Pancreas (tissue), 10 donors: ENCODE data around the gene OGDH. TPM values are rescaled to one million over a fixed set of nuclear protein-coding genes. Genes with fewer than 3 reads are reported as not detected.

Experiments
- ATAC-seq, 4 donors: fragments of 200-7000 bp; cut with Tn5 transposase; one replicate each; pipeline versions ENCODE4 v1.8.0 to v1.9.1; 2020; ENCODE audit warnings: mild to moderate bottlenecking in 4 of 4, moderate library complexity in 4 of 4
- DNase-seq, 6 donors: peaks; one replicate each; pipeline ENCODE4 v3.0.0-alpha.2; 2020
- FAIRE-seq: peaks from 2 replicates; lab custom pipeline; 2012; peaks lifted over from hg19 to GRCh38; lab: Jason Lieb, UNC
- H3K27ac ChIP-seq, 4 donors: fragments of 200-600 bp; sonication (generic); 1 replicate in 3 of 4; 2 replicates in 1 of 4; pipeline versions ENCODE4 v1.5.0 to v1.8.0; 2020
- H3K27me3 ChIP-seq, 4 donors: fragments of 200-600 bp; one replicate each; pipeline ENCODE4 v1.8.0; 2021
- H3K36me3 ChIP-seq, 3 donors: fragments of 200-600 bp; sonication (generic) in 1 of 3; one replicate each; pipeline versions ENCODE4 v1.5.0 to v1.8.0; 2020 to 2021
- H3K4me1 ChIP-seq, 3 donors: fragments of 200-600 bp; one replicate each; pipeline ENCODE4 v1.8.0; 2021
- H3K4me3 ChIP-seq, 4 donors: fragments of 200-600 bp; sonication (generic) in 2 of 4; one replicate each; pipeline versions ENCODE4 v1.5.0 to v1.8.0; 2020 to 2021
- H3K9me3 ChIP-seq, 4 donors: fragments of 200-600 bp; one replicate each; pipeline ENCODE4 v1.8.0; 2021
- CTCF ChIP-seq, 4 donors: fragments of 200-600 bp; sonication (generic) in 3 of 4; IDR thresholded peaks; one replicate each; pipeline versions ENCODE4 v1.5.0 to v1.8.0; 2021; ENCODE audit warnings: antibody characterized with exemption in 4 of 4
- WGBS, 2 donors: extraction: QIAGEN DNeasy Blood & Tissue Kit; methylation state at CpG; one replicate each; pipeline ENCODE4 v1.1.7; 2013; 5-methylcytosine and 5-hydroxymethylcytosine counted together
- intact Hi-C, 3 donors: fragments of 100-400 bp; cut with DNase I; formaldehyde crosslinking; loops; one replicate each; pipeline versions ENCODE4 v1.11.1 to v1.14.2; 2022
- polyA plus RNA-seq, 2 donors: library from polyadenylated mRNA; stranded (reverse); fragments of 200-250 nt; gene quantifications; one replicate each; pipeline ENCODE4 v1.2.3, GENCODE V29; 2013
- total RNA-seq, 6 donors: library from RNA; stranded (reverse); fragmentation: NEBNext Ultra II Directional in 4 of 6; extraction: Animal tissue kit (Norgen Biotek cat#: 25700) in 4 of 6; gene quantifications; one replicate each; pipeline versions ENCODE4 v1.2.1 to v1.2.4, GENCODE V29; 2021 to 2023
- donor health status: healthy with polysubstance abuse.
- donor health status: DM: no; HTN: no; CAD: no; lungs with moderate emphysema.
- donor health status: DM: no; HTN: no; CAD: no.
- donor health status: control.
- donor health status: control.
- donor health status: Bipolar disorder and iron deficiency.
- donor health status: DM: yes; HTN: yes; CAD: no.
- donor health status: DM: no; HTN: no; CAD: no.
- donor health status: DM: no; HTN: no; CAD: no.
- donor health status: DM: yes; HTN: yes; CAD: no.

The OGDH gene
- total and polyA plus RNA-seq, 8 donors, result 18.4 to 49.2 (median 29.0) TPM

GRCh38 chr7:44748045-44748947, 141.9 kb downstream of the OGDH start, which contains the start of gene ZMIZ2:
Gene ZMIZ2 (plus strand): TSS chr7:44748847. CDS start chr7:44756250, 7,403 bp downstream.
- peak within 1 kb of the TSS; percentile 93 to 98 (median 96) for H3K27ac ChIP-seq
- DNase-seq (peak; percentile 88 to 99 (median 94)), ATAC-seq (peak; percentile 96 to 99 (median 98)), FAIRE-seq (no peak)
- H3K9me3 ChIP-seq, result no peaks in the 10 kb centered on the region
- intact Hi-C loops, result no loop called here
- H3K27me3 ChIP-seq, result no peaks in the 10 kb centered on the region
- 0 to 1% methylated on average over 41 to 92 of the region's 92 CpGs for WGBS, 2 donors
- no peaks in the 10 kb centered on the region for H3K36me3 ChIP-seq
- TF ChIP-seq CTCF (IDR thresholded peaks at IDR 0.05), result no peak
- H3K4me3 ChIP-seq, result peak within 1 kb of the TSS; percentile 59 to 97 (median 74)
- H3K4me1 ChIP-seq, result peaks cover 0 to 21% (median 6%) of the 10 kb centered on the region in 3 donors

GRCh38 chr7:44748948-44749731, 142.7 kb downstream of the OGDH start:
- Histone ChIP-seq H3K27ac (peak overlapping the region; percentile 44 to 58 (median 51)), H3K27me3 (no peaks in the 10 kb centered on the region), H3K36me3 (no peaks in the 10 kb centered on the region), H3K4me1 (peaks cover 0 to 21% (median 6%) of the 10 kb centered on the region in 3 donors), H3K4me3 (peak overlapping the region; percentile 59 to 97 (median 74)), H3K9me3 (no peaks in the 10 kb centered on the region)
- 1% methylated on average over 37 to 60 of the region's 60 CpGs for WGBS, 2 donors
- peak in 2 of 6 donors; percentile 40 to 84 for DNase-seq
- TF ChIP-seq CTCF (IDR thresholded peaks at IDR 0.05), result no peak
- ATAC-seq, result peak; percentile 4 to 21 (median 9)
- intact Hi-C loops, result no loop called here
- FAIRE-seq, result no peak

- no peaks in the 10 kb centered on the region for H3K9me3 ChIP-seq
- H3K4me3 ChIP-seq, result peak overlapping the region in 2 of 4 donors; percentile 86 to 97
- no peaks in the 10 kb centered on the region for H3K27me3 ChIP-seq
- peak overlapping the region in 2 of 4 donors; percentile 10 to 50 for H3K27ac ChIP-seq
- 62 to 73% methylated on average over 2 of the region's 2 CpGs for WGBS, 2 donors
- H3K36me3 ChIP-seq, result no peaks in the 10 kb centered on the region
- DNase-seq (no peak), FAIRE-seq (no peak), ATAC-seq (no peak)
- intact Hi-C loops, result no loop called here
- H3K4me1 ChIP-seq, result peaks cover 0 to 21% (median 6%) of the 10 kb centered on the region in 3 donors
- no peak for TF ChIP-seq CTCF (IDR thresholded peaks at IDR 0.05)
These were observed 143.6 kb downstream of the OGDH start for GRCh38 chr7:44749992-44750391.

- H3K27ac ChIP-seq, result peak overlapping the region in 2 of 4 donors; percentile 10 to 30
- no peaks in the 10 kb centered on the region for H3K9me3 ChIP-seq
- TF ChIP-seq CTCF (IDR thresholded peaks at IDR 0.05), result no peak
- peaks cover 0 to 21% (median 6%) of the 10 kb centered on the region in 3 donors for H3K4me1 ChIP-seq
- peak overlapping the region in 1 of 4 donors; percentile 86 for H3K4me3 ChIP-seq
- no peak for DNase-seq
- ATAC-seq, result no peak
- FAIRE-seq, result no peak
- intact Hi-C loops, result no loop called here
- H3K27me3 ChIP-seq, result no peaks in the 10 kb centered on the region
- H3K36me3 ChIP-seq, result no peaks in the 10 kb centered on the region
- WGBS, 2 donors, result 77 to 81% methylated on average over 3 of the region's 3 CpGs
These were observed 144.0 kb downstream of the OGDH start for GRCh38 chr7:44750424-44750823.
